HG03103 (cell line): ENCODE results near the gene MKNK2.
"Not testable (repeated sequence)": the region's sequence is repeated elsewhere in the genome, so short reads cannot be mapped to it uniquely, and the experiment has no call there.

ENCODE experiments used
- ATAC-seq: cut with Tn5 transposase; IDR thresholded peaks from one replicate; pipeline ENCODE4 v1.9.1; 2021; ENCODE audit warnings: low read depth; ENCODE audit not compliant: unreplicated experiment

The MKNK2 gene

DNA sequence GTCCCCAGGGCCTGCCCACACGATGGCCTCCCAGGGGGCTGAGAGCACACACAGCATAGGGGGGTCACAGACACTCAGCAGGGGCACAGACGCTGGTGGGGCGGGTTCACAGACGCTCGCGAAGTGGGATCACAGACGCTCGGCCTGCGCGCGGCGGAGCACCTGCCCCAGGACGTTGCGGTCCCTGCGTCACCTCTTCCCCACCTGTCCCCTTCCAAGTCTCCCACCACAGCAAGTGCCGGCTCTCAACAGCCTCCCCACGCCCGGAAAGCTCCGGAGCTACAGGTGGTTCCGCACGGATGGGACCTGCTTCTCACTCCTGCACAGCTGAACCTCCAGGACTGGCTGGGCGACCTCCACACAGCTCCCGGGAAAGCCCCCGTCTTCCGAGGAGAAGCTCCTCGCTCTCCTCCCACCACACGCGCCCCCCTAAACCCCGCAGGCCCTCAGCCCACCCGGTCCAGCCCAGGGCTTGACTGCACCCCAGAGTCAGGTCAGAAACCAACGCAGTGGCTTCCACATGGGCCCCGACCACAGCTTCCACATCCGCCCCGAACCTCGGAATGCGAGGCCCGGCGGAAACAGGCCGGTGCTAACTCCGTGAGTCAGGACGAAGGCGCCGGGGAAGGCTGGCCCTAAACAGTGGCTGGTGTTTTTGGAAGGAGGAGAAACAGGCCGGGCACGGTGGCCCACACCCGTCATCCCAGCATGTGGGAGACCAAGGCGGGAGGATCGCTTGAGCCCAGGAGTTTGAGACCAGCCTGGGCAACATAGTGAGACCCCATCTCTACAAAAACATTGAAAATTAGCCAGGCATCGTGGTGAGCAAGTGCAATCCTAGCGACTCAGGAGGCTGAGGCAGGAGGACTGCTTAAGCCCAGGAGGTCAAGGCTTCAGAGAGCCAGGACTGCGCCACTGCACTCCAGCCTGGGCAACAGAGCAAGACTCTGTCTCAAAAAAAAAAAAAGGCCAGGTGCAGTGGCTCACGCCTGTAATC lies 52.0 kb downstream of the MKNK2 start:
- ATAC-seq = no peak

DNA sequence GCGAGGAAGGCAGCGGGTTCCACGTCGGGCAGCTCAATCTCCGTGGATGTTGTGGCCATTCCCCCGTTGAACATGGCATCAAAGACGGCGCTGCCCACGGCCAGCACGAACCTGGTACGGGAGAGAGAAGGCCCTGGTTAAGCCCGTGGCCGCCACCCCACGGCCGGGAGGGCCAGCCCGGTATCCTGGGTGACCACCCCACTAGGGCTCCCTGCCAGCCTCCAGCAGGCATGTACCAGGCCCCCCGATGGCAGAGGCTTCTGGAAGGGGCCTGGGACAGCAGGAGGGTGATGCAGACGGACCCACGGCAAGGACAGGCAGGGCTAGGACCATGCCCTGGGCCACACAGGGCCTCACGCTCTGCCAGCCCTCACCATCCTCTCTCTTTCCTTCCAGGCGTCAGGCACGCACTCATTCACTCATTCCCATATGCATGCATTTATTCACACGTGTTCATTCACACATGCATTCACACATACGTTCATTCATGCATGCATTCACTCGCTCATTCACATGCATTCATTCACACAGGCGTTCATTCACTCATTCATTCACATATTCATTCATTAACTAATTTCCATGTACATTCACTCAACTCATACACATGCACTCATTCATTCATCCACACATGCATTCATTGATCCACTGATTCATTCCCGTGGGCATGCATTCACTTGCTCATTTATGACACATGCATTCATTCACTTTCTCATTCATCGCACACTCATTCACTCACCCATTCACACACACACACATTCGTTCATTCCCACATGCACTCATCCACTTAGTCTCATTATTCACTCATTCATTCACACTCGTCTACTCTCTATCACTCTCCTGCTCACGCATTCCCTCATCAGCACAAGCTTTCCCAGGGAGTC lies 53.5 kb downstream of the MKNK2 start:
- no peak for ATAC-seq

DNA sequence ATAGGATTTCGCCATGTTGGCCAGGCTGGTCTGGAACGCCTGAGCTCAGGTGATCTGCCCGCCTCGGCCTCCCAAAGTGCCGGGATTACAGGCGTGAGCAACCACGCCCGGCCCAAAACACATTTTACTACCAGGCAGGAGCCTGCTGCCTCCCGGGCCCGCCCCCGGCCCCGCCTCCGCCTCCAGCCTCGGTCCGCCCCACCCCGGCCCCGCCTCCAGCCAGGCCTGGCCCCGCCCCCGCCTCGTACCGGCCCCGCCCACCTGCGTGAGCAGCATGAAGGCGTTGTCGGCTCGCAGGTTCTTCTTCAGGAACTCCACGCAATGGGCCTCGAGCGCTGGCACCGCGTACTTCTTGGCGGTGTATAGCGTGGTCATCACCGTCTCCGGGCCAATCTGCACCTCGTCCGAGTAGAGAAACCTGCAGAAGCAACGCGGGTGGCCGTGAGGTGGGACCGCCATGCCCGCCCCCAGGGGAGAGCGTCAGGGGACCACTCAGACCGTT lies 58.2 kb downstream of the MKNK2 start:
- ATAC-seq = no peak

DNA sequence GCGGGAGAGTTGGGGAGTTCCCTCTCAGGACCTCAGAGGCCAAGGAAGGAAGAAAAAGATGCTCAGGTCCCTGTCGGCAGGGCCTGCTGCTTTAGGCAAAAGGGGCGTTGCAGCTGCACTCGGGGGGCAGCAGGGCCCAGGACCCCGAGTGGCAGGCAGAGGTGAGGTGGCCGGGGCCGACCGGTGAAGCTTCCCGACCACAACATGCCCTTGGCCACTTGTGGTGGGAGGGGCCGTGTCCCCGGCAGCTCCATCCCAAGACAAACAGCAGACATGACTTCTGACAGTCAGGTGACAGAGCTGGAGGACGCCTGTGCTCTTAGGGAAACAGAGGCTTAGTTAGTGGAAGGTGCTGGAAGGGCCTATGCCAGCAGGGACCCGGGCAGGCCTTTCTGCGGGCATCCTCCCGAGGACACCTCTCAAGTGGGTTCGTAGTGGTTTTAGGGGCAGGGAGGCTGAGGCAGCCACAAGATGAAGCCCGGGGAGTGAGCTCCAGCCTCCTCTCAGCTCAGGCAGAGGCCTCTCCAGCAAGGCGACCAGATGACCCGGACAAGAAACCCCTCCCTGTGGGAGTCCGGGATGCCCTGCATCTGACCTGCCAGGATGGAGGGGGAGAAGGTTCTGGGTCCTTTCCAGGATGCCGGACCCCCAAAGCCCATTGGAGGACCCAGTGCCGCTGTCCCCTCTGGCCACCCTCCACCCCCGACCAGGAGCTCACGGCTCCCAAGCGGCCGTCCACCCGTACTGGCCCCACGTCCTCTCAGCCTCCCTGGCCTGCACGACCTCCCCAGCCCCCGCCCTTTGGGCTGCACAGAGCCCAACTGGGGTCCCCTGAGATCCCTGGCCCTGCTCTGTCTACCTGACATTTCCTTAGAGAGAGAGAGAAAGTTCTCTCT lies 59.8 kb downstream of the MKNK2 start:
- ATAC-seq = no peak

DNA sequence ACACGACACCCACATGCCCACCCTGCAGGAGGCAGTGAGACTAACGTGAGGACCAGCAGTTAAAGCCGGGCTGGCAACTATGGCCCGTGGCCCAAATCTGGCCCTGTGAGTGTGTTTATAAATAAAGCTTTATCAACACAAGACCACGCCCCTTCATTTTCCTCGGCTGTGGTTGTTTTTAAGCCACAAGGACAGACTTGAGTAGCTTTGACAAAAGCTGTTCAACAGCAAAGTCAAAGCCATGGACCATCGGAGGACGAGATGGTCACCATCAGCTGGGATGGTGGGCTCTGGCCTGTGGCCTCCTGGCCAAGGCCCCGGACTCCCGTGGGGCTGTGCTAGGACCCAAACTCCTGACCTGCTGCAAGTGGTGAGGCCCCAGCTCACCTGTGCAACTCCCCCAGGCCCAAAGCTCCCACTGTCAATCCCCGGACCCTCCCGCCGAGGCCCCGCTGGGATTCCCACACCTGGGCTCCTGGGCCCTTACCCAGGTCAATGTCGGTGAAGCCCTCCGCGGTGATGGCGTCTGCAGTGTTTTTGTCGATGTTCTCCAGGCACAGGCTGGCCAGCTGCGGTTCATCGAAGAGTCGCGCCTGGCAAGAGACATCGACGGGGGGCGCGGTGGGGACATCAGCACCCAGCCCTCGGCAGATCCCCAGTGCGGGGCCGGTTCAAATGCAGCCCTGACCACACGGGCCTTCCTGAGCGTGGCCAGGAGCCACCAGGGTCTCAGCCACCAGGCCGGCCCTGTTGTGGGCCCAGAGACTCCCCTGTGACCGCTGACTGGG lies 60.6 kb downstream of the MKNK2 start:
- no peak for ATAC-seq

DNA sequence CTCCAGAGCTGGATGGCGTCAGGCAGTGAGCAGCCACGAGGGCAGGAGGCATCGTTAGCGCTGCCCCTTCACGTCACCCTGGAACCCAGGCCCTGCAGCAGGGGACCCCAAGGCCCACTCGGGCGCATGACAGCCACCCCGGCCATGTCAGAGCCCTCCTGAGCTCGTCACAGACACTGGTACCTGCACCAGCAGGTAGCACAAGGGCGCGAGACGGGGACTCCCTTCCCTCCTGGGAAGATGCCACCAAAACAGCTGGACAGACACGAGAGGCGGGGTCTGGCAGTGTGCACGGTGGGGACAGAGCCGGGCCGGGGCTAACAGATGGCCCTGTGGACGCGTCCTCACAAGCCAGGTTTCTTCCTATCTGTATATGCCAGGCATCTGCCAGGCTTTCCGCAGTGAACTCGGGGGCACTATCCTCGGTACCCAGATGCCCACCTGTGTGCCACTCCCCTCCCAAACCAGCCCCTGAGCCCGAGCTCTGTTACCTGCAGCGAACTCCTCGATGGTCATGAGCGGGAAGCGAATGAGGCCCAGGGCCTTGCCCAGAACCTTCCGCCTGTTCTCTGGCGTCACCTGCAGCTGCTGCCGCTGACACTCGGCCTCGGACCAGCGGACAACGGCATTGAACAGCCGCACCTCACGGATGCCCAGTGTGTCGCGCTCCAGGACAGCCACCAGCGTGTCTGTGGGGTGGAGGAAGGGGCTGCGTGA lies 61.4 kb downstream of the MKNK2 start:
- no peak for ATAC-seq

DNA sequence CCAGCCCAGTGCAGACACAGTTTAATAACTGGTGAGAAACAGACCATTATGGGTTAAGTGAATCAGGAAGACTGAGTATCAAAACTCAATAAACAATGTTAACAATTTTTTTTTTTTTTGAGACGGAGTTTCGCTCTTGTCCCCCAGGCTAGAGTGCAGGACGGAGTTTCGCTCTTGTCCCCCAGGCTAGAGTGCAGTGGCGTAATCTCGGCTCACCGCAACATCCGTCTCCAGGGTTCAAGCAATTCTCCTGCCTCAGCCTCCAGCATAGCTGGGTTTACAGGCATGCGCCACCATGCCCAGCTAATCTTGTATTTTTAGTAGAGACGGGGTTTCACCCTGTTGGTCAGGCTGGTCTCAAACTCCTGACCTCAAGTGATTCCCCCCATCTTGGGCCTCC lies 62.6 kb downstream of the MKNK2 start:
- ATAC-seq = not testable (repeated sequence)
